KOPT-K1 (cell line): ENCODE results near the gene PMP22.
"Not testable (repeated sequence)": the region's sequence is repeated elsewhere in the genome, so short reads cannot be mapped to it uniquely, and the experiment has no call there.

ENCODE experiments used
- H3K27ac ChIP-seq: fragments of 200-600 bp; sonication (generic); 2 replicates; pipeline ENCODE4 v1.5.1; 2016; ENCODE audit warnings: antibody characterized with exemption, mild to moderate bottlenecking, low read depth, low read length; ENCODE audit not compliant: poor library complexity, severe bottlenecking
- H3K36me3 ChIP-seq: fragments of 200-600 bp; sonication (generic); 2 replicates; pipeline ENCODE4 v1.5.1; 2017; ENCODE audit warnings: antibody characterized with exemption, mild to moderate bottlenecking, low read length, moderate library complexity; ENCODE audit not compliant: insufficient read depth
- H3K9me3 ChIP-seq: fragments of 200-600 bp; sonication (generic); 2 replicates; pipeline ENCODE4 v1.5.1; 2017; ENCODE audit warnings: antibody characterized with exemption, low read length, mild to moderate bottlenecking; ENCODE audit not compliant: insufficient read depth, poor library complexity, severe bottlenecking

The PMP22 gene

DNA sequence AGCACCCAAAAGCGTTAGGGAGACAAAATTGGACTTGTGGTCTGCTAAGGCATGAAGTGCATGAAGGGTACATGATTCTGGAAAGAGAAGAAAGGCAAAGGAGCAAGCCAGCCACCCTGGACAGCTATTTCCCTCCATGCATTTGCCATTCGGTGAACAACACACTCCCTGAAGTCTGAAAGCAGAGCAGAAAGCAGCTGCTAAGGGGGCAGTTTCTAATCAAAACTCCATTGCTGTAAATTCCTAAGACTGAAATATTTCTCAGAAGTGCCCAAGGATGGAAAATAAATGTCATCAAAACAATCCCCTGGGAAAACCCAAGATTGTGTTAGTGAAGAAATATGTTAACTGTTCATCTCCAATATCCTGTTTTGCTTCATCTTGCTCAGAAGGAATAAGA is 44.3 kb downstream of the PMP22 start:
- no peak overlapping the region for H3K27ac ChIP-seq

DNA sequence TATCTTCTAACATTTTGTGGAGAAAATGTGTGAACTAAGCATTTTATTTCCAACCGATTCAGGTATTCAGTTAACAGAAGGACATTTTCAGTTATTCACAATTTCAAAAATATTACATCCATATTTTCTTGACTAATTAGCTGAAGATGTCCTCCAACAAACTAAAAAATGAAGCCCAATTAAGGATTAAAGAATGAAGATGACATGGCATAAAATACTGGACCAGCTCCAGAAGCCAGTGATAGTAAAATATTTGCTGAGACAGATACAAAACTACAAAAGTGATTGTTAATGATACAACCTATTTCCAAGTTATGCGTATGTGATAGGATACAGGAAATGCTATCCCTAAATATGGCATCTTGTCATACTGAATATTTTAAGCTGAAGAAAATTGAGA is 48.6 kb downstream of the PMP22 start:
- no peaks in the 10 kb centered on the region for H3K9me3 ChIP-seq
- no peaks in the 10 kb centered on the region for H3K36me3 ChIP-seq
- no peak overlapping the region for H3K27ac ChIP-seq

More for the DNA sequence above, 44.3 kb downstream of the PMP22 start:
- Histone ChIP-seq H3K36me3 (no peaks in the 10 kb centered on the region), H3K9me3 (no peaks in the 10 kb centered on the region)

DNA sequence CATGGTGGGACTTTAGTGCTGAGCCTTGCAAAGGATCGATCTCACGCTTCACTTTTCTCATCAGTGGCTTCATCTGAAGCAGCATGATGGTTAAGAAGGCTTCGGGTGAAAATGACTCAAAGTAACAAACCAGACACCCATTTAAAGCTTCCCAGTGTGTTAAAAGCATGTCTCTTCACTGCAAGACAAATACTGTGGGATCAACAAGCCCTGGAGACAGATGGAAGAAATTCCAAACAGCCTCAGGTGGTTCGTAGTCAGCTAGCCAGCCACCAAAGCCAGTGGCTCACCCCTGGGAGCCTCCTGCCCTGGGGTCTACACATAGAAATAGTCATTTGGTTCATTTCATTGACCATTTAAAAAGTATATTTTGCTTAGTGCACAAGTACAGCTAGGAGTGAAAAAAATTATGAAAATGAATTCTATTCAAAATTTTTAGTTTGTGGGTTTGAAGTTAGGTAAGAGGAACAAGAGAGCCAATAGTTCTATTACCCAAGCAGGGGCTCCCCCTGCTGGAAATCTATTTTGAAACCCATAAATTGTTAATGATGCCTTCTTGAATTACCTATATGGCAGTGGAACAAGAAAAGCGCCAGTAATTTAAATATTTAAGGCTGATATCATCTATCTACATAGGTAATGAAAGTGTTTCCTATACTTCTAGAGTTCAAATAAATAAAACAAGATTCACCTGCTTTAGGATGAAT is 51.6 kb downstream of the PMP22 start:
- H3K27ac ChIP-seq, result no peak overlapping the region

DNA sequence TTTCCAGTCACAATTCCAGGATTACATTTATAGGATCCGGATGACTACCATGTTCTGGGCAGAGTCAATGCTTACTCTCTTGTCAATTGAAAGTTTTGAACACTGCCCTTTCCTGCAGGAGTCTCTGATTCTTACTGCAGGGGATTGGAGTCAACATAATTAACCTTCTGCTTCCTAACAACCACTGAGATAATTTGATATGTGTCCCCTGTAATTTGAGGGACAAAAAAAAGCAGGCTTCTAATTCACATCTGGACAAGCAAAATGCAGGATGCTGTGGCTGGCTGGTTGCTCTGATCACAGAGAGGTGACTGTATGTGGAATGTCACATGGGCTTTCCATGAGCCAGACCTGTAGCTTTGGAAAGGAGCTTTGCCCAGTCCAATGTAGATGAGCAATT is 54.9 kb downstream of the PMP22 start:
- Histone ChIP-seq H3K9me3 (no peaks in the 10 kb centered on the region), H3K27ac (no peak overlapping the region), H3K36me3 (no peaks in the 10 kb centered on the region)

More for the DNA sequence above, 51.6 kb downstream of the PMP22 start:
- Histone ChIP-seq H3K9me3 (no peaks in the 10 kb centered on the region), H3K36me3 (no peaks in the 10 kb centered on the region)

DNA sequence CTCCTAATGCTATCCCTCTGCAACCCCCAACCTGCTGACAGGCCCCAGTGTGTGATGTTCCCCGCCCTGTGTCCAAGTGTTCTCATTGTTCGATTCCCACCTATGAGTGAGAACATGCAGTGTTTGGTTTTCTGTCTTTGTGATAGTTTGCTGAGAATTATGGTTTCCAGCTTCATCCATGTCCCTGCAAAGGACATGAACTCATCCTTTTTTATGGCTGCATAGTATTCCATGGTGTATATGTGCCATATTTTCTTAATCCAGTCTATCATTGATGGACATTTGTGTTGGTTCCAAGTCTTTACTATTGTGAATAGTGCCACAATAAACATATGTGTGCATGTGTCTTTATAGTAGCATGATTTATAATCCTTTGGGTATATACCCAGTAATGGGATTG is 62.1 kb downstream of the PMP22 start:
- H3K27ac ChIP-seq, H3K36me3 ChIP-seq: not testable (repeated sequence)
- peaks cover 23% of the 10 kb centered on the region for H3K9me3 ChIP-seq

DNA sequence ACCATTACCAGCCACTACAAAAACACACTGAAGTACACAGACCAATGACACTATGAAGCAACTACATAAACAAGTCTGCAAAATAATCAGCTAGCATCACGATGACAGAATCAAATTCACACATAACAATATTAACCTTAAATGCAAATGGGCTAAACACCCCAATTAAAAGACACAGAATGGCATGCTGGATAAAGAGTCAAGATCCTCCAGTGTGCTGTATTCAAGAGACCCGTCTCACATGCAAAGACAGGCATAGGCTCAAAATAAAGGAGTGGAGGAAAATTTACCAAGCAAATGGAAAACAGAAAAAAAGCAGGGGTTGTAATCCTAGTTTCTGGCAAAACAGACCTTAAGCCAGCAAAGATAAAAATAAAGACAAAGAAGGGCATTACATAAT is 64.6 kb downstream of the PMP22 start:
- not testable (repeated sequence) for H3K27ac ChIP-seq, H3K36me3 ChIP-seq
- H3K9me3 ChIP-seq, result peaks cover 23% of the 10 kb centered on the region

DNA sequence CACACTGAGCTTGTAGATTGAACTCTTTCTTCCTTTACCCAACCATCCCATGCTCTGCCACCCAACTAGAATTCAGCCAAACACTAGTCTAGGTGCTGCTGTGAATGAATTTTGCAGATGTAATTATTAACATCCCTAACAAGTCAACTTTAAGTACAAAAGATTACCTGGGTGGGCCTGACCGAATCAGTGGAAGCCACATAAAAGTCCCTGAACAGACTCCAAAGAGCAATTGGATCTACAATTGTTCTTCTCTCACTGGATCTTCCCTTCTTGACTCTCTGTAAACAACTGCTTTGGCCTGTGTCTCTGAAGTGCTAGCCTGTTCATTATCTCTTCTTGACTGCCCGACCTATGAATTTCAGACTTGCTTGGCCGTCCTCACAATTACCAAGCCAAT is 67.9 kb downstream of the PMP22 start:
- H3K27ac ChIP-seq, result no peak overlapping the region
- no peaks in the 10 kb centered on the region for H3K36me3 ChIP-seq
- H3K9me3 ChIP-seq, result peaks cover 23% of the 10 kb centered on the region

DNA sequence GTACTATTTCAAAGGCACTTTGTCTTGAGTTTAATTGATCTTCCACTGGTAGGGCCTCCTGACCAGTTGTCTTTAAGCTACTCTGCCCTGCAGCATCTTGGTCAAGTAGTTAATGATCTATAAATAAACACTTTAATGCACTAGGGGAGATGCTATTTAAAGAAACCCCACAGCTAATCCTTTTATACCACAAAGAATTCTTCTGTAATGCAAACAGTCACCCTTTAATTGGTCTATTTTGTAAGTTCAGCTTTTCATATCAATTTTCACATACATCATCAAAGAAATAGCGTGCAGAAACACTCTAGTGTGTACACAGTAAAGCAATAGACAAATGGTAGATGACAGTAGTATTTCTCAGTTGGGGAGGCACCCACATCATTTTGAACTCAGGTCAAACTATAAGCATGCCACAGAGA is 70.3 kb downstream of the PMP22 start:
- no peak overlapping the region for H3K27ac ChIP-seq
- H3K9me3 ChIP-seq, result peaks cover 7% of the 10 kb centered on the region
- no peaks in the 10 kb centered on the region for H3K36me3 ChIP-seq

DNA sequence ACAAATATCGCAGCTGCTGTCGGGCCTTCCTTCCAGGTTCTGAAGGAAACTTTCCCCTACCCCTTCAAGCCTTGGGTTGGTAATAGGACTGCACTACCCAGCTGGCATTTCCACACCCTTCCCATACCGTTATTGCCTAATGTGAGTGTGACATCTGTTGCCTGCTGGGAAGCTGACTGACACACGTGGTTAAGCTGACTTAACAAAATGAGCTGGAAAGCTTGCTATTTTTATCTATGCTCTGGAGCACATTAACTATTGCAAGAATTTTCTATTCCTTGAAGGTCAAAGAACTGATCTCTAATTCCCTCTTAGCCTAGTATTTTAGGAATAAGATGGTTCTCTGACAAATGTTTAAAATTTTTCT is 79.5 kb downstream of the PMP22 start:
- Histone ChIP-seq H3K36me3 (no peaks in the 10 kb centered on the region), H3K27ac (no peak overlapping the region), H3K9me3 (no peaks in the 10 kb centered on the region)

DNA sequence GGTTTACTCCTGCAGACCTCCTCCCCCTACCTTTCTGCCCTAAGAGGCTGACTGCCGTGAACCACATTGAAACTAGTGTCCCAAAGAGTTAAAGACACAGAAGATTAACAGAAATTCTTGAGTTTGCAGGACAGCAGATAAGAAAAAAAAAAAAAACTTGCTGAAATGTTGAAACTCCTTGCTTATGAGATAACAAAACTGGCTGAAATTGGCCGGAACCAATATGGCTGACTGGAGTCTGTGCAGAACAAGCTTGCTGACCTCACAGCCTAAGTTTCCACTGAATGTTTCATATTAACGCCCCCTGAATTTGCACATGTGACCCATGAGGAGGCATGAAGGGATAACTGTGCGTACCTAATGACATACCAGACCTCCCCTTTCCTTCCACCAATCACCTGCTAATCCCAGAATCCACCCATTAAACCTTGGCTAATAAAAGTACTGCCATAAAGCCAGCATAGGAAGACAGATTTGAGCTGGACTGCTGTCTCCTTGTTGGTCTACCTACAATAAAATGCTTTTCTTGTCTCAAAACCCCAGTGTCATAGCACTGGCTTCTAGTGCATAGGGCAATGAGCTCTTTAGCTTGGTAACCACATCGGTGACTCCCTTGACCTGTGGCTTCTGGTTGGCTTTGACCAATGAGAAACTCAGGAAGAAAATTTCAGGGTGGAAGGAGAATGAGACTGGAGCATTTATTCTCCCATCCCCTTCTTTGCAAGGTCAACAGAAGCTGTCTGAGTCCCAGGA is 80.1 kb downstream of the PMP22 start:
- Histone ChIP-seq H3K36me3 (no peaks in the 10 kb centered on the region), H3K9me3 (no peaks in the 10 kb centered on the region), H3K27ac (no peak overlapping the region)

DNA sequence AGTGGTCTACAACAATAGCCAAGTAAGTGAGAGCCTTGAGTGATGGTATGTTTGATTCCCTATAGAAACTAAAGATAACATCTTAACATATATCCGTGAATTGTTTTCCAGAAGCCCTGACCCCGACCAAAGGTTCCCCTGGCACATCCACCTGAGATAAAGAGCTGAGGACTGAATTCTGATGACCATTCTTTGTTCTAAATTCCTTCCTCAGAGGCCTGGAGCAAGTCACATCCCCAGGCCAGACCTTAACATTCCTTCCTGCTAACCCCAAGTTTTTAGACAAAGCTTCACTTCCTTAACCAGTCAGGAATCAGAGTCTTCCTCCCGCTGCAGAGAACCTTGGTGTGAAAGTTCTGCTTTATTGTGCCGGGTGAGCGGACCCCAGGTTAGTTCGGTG is 83.3 kb downstream of the PMP22 start:
- Histone ChIP-seq H3K27ac (no peak overlapping the region), H3K9me3 (no peaks in the 10 kb centered on the region), H3K36me3 (no peaks in the 10 kb centered on the region)

DNA sequence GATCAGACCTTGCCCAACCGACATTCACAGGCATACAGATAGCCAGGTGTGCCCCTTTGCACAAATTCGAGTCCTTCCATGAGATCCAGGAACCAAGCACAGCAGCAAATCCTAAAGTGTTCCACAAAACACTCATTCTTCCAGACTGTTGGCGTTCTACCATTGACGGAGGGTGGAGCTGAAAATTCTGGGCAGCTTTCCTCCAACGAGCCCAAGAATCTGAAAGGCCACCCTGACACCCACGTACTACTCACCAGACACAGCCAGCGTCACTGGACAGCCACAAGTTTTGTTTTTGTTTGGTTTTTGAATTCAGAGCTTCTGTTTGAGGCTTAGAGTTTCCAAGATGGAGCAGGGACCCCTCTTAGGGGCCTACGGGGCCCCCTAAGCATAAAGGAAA is 83.8 kb downstream of the PMP22 start:
- Histone ChIP-seq H3K36me3 (no peaks in the 10 kb centered on the region), H3K9me3 (no peaks in the 10 kb centered on the region), H3K27ac (no peak overlapping the region)

DNA sequence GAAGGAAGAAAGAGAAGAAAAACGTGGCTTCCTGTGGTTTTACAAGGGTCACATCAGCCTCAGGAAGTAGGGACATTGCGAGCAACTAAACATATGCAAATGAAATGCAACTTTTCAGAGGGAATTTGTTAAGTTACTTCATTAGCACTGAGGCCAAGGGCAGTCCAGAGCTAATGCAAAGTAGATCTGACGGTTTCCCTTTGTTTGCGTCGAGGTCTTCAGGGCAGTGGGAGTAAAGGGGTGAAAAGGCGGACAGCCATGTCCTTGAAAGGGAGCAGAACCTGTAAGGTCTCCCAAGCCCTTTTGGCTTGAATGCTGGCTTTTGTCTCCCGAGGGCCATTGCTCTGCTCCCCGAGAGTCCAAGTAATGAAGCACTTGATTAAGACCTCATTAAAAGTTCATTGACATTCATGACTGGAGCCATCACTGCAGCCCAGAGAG is 85.0 kb downstream of the PMP22 start:
- no peak overlapping the region for H3K27ac ChIP-seq
- H3K36me3 ChIP-seq, result no peaks in the 10 kb centered on the region
- no peaks in the 10 kb centered on the region for H3K9me3 ChIP-seq
